PFSK-1 (cell line): ENCODE results near the gene CC2D1A.

ENCODE experiments used
- FOXP2 ChIP-seq: optimal IDR thresholded peaks from 2 replicates; pipeline ENCODE3; 2011; ENCODE audit warnings: borderline replicate concordance, control low read depth, inconsistent platforms; ENCODE audit not compliant: insufficient read depth; ENCODE audit errors: extremely low read length, extremely low read depth
- POLR2AphosphoS5 ChIP-seq: IDR thresholded peaks from 2 replicates; pipeline ENCODE4 v1.6.1; 2012; ENCODE audit warnings: low read depth, mild to moderate bottlenecking, control low read depth, low read length, moderate library complexity
- SIN3A ChIP-seq: IDR thresholded peaks from 2 replicates; pipeline ENCODE4 v1.6.1; 2012; ENCODE audit warnings: mild to moderate bottlenecking, low read length, moderate library complexity, borderline replicate concordance; ENCODE audit not compliant: insufficient read depth
- TAF1 ChIP-seq: IDR thresholded peaks from 2 replicates; pipeline ENCODE4 v1.6.1; 2012; ENCODE audit warnings: low read length, control low read depth, borderline replicate concordance; ENCODE audit not compliant: insufficient read depth
- TF ChIP-seq, protein P1 (sequence below), 2 experiments: IDR thresholded peaks; 2 replicates each; pipeline versions ENCODE4 v1.6.1 to v1.8.0; 2011 to 2012; ENCODE audit warnings: low read depth in 2 of 2, low read length in 2 of 2, control low read depth in 1 of 2, inconsistent platforms in 1 of 2, mild to moderate bottlenecking in 1 of 2, moderate library complexity in 1 of 2; ENCODE audit not compliant: insufficient read depth in 1 of 2

Gene CC2D1A

DNA sequence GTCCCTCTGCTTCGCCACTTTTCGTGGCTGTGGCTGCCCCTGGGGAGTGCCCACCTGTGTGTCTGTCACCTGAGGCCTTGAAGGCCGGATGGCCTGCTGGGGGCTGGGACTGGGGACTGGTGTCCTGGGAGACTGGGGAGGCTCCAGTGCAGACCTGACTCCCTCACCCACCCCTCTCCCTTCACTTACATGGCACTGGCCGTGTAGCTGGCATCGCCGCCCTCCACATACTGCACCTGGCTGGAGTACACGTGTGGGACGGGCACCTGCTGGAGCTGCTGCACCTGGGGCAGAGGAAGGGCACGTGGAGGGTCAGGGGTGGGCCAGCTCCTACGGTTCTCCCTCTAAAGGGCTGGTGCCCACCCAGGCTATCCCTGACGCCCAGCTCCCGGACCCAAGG, 71.8 kb downstream of the CC2D1A start:
- TF ChIP-seq SIN3A = no peak
- no peak for TF ChIP-seq FOXP2
- TF ChIP-seq TAF1 = no peak
- no peak for TF ChIP-seq POLR2AphosphoS5
- TF ChIP-seq, protein P1, sequence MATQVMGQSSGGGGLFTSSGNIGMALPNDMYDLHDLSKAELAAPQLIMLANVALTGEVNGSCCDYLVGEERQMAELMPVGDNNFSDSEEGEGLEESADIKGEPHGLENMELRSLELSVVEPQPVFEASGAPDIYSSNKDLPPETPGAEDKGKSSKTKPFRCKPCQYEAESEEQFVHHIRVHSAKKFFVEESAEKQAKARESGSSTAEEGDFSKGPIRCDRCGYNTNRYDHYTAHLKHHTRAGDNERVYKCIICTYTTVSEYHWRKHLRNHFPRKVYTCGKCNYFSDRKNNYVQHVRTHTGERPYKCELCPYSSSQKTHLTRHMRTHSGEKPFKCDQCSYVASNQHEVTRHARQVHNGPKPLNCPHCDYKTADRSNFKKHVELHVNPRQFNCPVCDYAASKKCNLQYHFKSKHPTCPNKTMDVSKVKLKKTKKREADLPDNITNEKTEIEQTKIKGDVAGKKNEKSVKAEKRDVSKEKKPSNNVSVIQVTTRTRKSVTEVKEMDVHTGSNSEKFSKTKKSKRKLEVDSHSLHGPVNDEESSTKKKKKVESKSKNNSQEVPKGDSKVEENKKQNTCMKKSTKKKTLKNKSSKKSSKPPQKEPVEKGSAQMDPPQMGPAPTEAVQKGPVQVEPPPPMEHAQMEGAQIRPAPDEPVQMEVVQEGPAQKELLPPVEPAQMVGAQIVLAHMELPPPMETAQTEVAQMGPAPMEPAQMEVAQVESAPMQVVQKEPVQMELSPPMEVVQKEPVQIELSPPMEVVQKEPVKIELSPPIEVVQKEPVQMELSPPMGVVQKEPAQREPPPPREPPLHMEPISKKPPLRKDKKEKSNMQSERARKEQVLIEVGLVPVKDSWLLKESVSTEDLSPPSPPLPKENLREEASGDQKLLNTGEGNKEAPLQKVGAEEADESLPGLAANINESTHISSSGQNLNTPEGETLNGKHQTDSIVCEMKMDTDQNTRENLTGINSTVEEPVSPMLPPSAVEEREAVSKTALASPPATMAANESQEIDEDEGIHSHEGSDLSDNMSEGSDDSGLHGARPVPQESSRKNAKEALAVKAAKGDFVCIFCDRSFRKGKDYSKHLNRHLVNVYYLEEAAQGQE (IDR thresholded peaks at IDR 0.05; ENCODE audit: insufficient read depth in 1 of 2, low read depth in 2 of 2, low read length in 2 of 2) = no peak

DNA sequence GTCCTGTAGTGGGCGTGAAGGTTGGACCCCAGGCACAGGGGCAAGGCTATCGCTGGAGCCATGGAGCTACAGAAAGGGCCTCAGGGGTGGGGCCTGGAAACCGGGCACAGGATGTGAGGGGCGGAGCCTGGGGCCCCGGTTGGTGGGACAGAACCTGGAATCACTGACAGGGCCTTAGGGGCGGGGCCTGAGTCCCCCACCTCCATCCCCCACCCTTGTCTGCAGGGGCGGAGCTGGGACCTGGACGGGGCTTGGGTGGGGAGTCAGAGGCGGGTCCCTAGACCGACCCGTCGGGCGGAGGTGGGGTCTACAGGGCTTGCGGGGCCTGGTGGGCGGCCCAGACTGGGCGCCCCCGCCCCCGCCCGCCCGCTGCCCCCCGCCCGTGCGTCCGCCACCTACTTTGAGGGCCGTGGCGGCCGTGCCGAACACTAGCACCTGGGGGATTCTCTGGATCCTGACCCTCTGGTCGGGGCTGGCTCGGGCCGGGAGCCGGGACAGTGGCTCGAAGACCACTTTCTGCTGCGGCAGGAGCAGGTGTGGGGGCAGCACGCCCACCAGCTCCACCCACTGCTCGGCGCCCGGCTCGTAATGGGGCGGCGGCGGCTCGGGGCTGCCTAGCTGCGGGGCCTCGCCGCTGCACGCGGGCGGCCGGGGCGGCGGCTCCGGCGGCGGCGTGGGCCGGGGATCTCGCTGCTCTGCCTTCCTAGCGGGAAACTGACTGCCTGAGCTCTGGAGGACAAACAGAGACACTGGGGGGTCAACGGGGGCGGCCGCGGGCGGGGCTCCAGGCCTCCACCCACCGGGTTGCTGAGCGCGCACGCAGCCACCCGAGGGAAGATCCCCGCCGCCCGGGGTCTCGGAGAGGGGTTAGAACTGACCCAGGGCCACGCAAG, 72.6 kb downstream of the CC2D1A start:
- TF ChIP-seq POLR2AphosphoS5 (no peak), TAF1 (no peak), SIN3A (no peak), FOXP2 (no peak)
- TF ChIP-seq, protein P1 (IDR thresholded peaks at IDR 0.05; ENCODE audit: insufficient read depth in 1 of 2, low read depth in 2 of 2, low read length in 2 of 2) = no peak

DNA sequence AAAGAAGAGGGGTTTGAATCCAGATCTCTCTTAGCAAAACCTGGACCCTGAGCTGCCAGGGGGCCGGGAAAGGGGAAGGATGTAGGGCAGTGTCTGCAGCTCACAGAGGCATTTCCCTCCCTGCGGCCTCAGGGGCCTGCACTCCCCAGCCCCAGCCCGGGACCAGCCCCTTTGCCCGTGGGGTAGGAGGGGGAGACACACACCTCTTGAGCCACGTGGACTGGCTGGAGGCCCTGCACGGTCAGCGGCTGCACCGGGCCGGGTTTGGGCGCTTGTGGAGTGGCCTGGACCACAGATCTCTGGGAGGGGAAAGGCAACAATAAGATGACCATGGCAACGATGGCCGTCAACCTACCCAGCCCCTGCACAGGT, 73.2 kb downstream of the CC2D1A start:
- no peak for TF ChIP-seq FOXP2
- no peak for TF ChIP-seq SIN3A
- TF ChIP-seq, protein P1 (IDR thresholded peaks at IDR 0.05; ENCODE audit: insufficient read depth in 1 of 2, low read depth in 2 of 2, low read length in 2 of 2) = no peak
- TF ChIP-seq POLR2AphosphoS5 = no peak
- TF ChIP-seq TAF1 = no peak

GRCh38 chr19:13979686-13980085, 73.7 kb downstream of the CC2D1A start:
- TF ChIP-seq, protein P1 (IDR thresholded peaks at IDR 0.05; ENCODE audit: insufficient read depth in 1 of 2, low read depth in 2 of 2, low read length in 2 of 2) = no peak
- TF ChIP-seq TAF1 (no peak), SIN3A (no peak), FOXP2 (no peak), POLR2AphosphoS5 (no peak)

DNA sequence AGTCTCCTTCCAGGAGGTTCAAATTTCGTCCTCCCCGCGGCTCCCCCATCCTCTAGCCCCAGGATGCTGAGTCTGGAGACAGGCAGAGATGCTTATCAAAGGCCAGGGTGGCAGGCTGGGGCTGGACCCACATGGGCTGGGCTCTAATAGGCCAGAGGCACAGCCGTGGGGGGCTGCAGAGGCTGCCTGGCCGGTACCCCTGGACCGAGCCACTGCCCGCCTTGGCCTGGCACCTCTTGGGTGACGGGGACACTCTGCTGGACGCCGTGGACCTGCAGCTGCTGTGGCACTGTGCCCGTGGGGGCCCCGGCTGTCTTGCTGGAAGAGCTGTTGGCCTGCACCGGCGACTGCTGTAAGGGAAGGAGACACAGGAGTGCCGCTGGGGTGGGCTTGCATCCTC, 74.3 kb downstream of the CC2D1A start:
- TF ChIP-seq POLR2AphosphoS5 (no peak), SIN3A (no peak)
